RWPE2 (cell line): ENCODE results near the gene SLC9A7.
A peak's percentile ranks its signal among the peaks of the same experiment; 100 is the strongest.

Source experiments
- ATAC-seq: fragments of 200-7000 bp; cut with Tn5 transposase; 3 replicates; pipeline ENCODE4 v1.9.1; 2021; ENCODE audit warnings: low read depth
- DNase-seq: peaks from one replicate; pipeline ENCODE4 v3.0.0-alpha.2; 2020; ENCODE audit warnings: low spot score
- H3K27ac ChIP-seq: fragments of 450-650 bp; 2 replicates; pipeline ENCODE4 v1.5.1; 2017; ENCODE audit warnings: mild to moderate bottlenecking; ENCODE audit not compliant: poor library complexity, severe bottlenecking
- H3K27me3 ChIP-seq: fragments of 250-450 bp; sonication (Bioruptor Pico); 2 replicates; pipeline ENCODE4 v1.5.1; 2021; ENCODE audit warnings: mild to moderate bottlenecking, moderate library complexity; ENCODE audit not compliant: insufficient read depth, poor library complexity, severe bottlenecking
- H3K36me3 ChIP-seq: fragments of 250-450 bp; sonication (Bioruptor Pico); 2 replicates; pipeline ENCODE4 v1.5.1; 2020; ENCODE audit warnings: low read depth, mild to moderate bottlenecking, moderate library complexity
- H3K4me1 ChIP-seq: fragments of 250-450 bp; sonication (Bioruptor Pico); 2 replicates; pipeline ENCODE4 v1.5.1; 2021; ENCODE audit warnings: mild to moderate bottlenecking, moderate library complexity; ENCODE audit not compliant: insufficient read depth, poor library complexity, severe bottlenecking
- H3K4me3 ChIP-seq: fragments of 250-450 bp; sonication (Bioruptor Pico); 2 replicates; pipeline ENCODE4 v1.5.1; 2021; ENCODE audit warnings: mild to moderate bottlenecking, moderate library complexity; ENCODE audit not compliant: severe bottlenecking
- H3K9me3 ChIP-seq: fragments of 250-450 bp; sonication (Bioruptor Pico); 2 replicates; pipeline ENCODE4 v1.5.1; 2021; ENCODE audit warnings: mild to moderate bottlenecking, moderate library complexity; ENCODE audit not compliant: severe bottlenecking
- TF ChIP-seq, protein P1 (sequence below): fragments of 450-650 bp; IDR thresholded peaks from one replicate; pipeline ENCODE4 v1.5.1; 2017; ENCODE audit warnings: mild to moderate bottlenecking, moderate library complexity; ENCODE audit not compliant: poor library complexity, severe bottlenecking

Gene SLC9A7

GRCh38 chrX:46577221-46578005 lies 181.5 kb downstream of the SLC9A7 start:
- H3K9me3 ChIP-seq, result no peaks in the 10 kb centered on the region
- ATAC-seq (no peak), DNase-seq (no peak)
- no peak overlapping the region for H3K4me3 ChIP-seq
- H3K27me3 ChIP-seq, result no peaks in the 10 kb centered on the region
- H3K4me1 ChIP-seq, result peaks cover 20% of the 10 kb centered on the region
- no peaks in the 10 kb centered on the region for H3K36me3 ChIP-seq
- TF ChIP-seq, protein P1, sequence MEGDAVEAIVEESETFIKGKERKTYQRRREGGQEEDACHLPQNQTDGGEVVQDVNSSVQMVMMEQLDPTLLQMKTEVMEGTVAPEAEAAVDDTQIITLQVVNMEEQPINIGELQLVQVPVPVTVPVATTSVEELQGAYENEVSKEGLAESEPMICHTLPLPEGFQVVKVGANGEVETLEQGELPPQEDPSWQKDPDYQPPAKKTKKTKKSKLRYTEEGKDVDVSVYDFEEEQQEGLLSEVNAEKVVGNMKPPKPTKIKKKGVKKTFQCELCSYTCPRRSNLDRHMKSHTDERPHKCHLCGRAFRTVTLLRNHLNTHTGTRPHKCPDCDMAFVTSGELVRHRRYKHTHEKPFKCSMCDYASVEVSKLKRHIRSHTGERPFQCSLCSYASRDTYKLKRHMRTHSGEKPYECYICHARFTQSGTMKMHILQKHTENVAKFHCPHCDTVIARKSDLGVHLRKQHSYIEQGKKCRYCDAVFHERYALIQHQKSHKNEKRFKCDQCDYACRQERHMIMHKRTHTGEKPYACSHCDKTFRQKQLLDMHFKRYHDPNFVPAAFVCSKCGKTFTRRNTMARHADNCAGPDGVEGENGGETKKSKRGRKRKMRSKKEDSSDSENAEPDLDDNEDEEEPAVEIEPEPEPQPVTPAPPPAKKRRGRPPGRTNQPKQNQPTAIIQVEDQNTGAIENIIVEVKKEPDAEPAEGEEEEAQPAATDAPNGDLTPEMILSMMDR, result no peak
- peak overlapping the region; percentile 29 for H3K27ac ChIP-seq

- no peak for ATAC-seq
- Histone ChIP-seq H3K4me1 (peaks cover 10% of the 10 kb centered on the region), H3K27me3 (no peaks in the 10 kb centered on the region), H3K4me3 (peak overlapping the region; percentile 60), H3K9me3 (no peaks in the 10 kb centered on the region), H3K36me3 (no peaks in the 10 kb centered on the region), H3K27ac (peak overlapping the region; percentile 29)
- TF ChIP-seq, protein P1, result no peak
- no peak for DNase-seq
Observed at GRCh38 chrX:46576458-46576857, 182.5 kb downstream of the SLC9A7 start.

GRCh38 chrX:46575991-46576392 lies 182.9 kb downstream of the SLC9A7 start:
- DNase-seq (no peak), ATAC-seq (no peak)
- peaks cover 7% of the 10 kb centered on the region for H3K4me1 ChIP-seq
- H3K27ac ChIP-seq, result peak overlapping the region; percentile 29
- TF ChIP-seq, protein P1, result no peak
- H3K4me3 ChIP-seq, result peak overlapping the region; percentile 60
- H3K9me3 ChIP-seq, result no peaks in the 10 kb centered on the region
- no peaks in the 10 kb centered on the region for H3K27me3 ChIP-seq
- H3K36me3 ChIP-seq, result no peaks in the 10 kb centered on the region

DNA sequence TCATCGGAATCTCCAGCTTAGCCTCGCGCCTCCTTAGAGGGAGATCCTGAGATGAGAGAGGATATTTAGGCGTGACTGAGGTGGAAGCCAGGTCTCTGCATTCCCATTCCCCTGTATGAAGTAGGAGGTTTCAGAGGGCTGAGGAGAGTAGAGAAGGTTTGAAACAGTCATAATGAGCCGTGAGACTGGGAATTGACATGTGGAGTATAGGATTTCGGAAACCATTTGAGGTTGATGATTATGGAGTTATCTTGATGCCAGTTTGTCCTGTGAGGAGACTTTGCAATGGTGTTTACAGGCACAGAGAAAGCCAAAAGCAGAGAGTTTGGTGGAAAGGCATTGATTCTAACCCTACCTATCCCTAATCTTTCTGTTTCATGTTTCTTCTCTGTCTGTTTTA lies 183.3 kb downstream of the SLC9A7 start:
- H3K4me3 ChIP-seq, result peak overlapping the region; percentile 60
- TF ChIP-seq, protein P1, result no peak
- no peaks in the 10 kb centered on the region for H3K9me3 ChIP-seq
- H3K27ac ChIP-seq, result peak overlapping the region; percentile 29
- no peak for ATAC-seq
- DNase-seq, result no peak
- H3K36me3 ChIP-seq, result no peaks in the 10 kb centered on the region
- H3K4me1 ChIP-seq, result peaks cover 7% of the 10 kb centered on the region
- H3K27me3 ChIP-seq, result no peaks in the 10 kb centered on the region

DNA sequence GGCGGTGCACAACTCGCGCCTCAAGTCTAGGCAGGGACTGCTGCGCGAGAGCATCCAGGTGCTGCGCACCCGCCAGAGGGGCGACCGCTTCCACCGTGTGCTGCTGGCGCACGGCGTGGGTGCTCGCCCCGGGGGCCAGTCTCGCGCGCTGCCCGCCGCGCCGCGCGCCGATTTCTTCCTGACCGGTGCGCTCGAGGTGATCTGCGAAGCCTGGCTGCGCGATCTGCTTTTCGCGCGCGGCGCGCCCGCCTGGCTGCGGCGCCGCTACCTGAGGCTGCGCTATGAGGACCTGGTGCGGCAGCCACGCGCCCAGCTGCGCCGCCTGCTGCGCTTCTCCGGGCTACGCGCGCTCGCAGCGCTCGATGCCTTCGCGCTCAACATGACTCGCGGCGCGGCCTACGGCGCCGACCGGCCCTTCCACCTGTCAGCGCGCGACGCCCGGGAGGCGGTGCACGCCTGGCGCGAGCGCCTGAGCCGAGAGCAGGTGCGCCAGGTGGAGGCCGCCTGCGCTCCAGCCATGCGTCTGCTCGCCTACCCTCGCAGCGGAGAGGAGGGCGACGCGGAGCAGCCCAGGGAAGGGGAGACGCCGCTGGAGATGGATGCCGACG lies 184.0 kb downstream of the SLC9A7 start:
- H3K4me3 ChIP-seq, result peak overlapping the region; percentile 60
- no peak for DNase-seq

More for the DNA sequence above, 184.0 kb downstream of the SLC9A7 start:
- H3K27ac ChIP-seq, result peak overlapping the region; percentile 29
- no peaks in the 10 kb centered on the region for H3K27me3 ChIP-seq
- peak; percentile 28 for ATAC-seq
- H3K36me3 ChIP-seq, result no peaks in the 10 kb centered on the region
- TF ChIP-seq, protein P1, result no peak
- no peaks in the 10 kb centered on the region for H3K9me3 ChIP-seq
- peaks cover 7% of the 10 kb centered on the region for H3K4me1 ChIP-seq
